Heart right ventricle (tissue), 16 donors: ENCODE data around the gene DNAJB2. TPM values are rescaled to one million over a fixed set of nuclear protein-coding genes. Genes with fewer than 3 reads are reported as not detected.
A peak's percentile ranks its signal among the peaks of the same experiment; 100 is the strongest.

Experiments used
- ATAC-seq, 8 donors: fragments of 200-7000 bp; cut with Tn5 transposase; one replicate each; pipeline ENCODE4 v1.9.1; 2020; ENCODE audit warnings: mild to moderate bottlenecking in 8 of 8, moderate library complexity in 8 of 8, moderate number of reproducible peaks in 1 of 8
- DNase-seq, 2 donors: peaks; one replicate each; pipeline ENCODE4 v3.0.0-alpha.2; 2020
- H3K27ac ChIP-seq, 10 donors: fragments of 200-600 bp; sonication (generic) in 2 of 10; one replicate each; pipeline versions ENCODE4 v1.5.0 to v1.8.0; 2020 to 2022; ENCODE audit warnings: mild to moderate bottlenecking in 3 of 10
- H3K27me3 ChIP-seq, 7 donors: fragments of 200-600 bp; one replicate each; pipeline ENCODE4 v1.8.0; 2021 to 2022; ENCODE audit warnings: mild to moderate bottlenecking in 2 of 7
- H3K36me3 ChIP-seq, 9 donors: fragments of 200-600 bp; sonication (generic) in 1 of 9; one replicate each; pipeline versions ENCODE4 v1.5.0 to v1.8.0; 2020 to 2022; ENCODE audit warnings: mild to moderate bottlenecking in 2 of 9
- H3K4me1 ChIP-seq, 9 donors: fragments of 200-600 bp; sonication (generic) in 1 of 9; one replicate each; pipeline versions ENCODE4 v1.5.0 to v1.8.0; 2020 to 2022; ENCODE audit warnings: mild to moderate bottlenecking in 4 of 9
- H3K4me3 ChIP-seq, 10 donors: fragments of 200-600 bp; sonication (generic) in 2 of 10; one replicate each; pipeline versions ENCODE4 v1.5.0 to v1.8.0; 2020 to 2022; ENCODE audit warnings: mild to moderate bottlenecking in 7 of 10, moderate library complexity in 2 of 10
- H3K9me3 ChIP-seq, 11 donors: fragments of 200-600 bp in 10 of 11; sonication (generic) in 2 of 11; one replicate each; pipeline versions ENCODE4 v1.5.0 to v1.8.0; 2013 to 2022; ENCODE audit warnings: mild to moderate bottlenecking in 2 of 11, control low read depth in 1 of 11, moderate library complexity in 1 of 11
- WGBS, 2 donors: extraction: QIAGEN DNeasy Blood & Tissue Kit; methylation state at CpG; one replicate each; pipeline ENCODE4 v1.1.7; 2013; ENCODE audit warnings: inconsistent platforms in 1 of 2; 5-methylcytosine and 5-hydroxymethylcytosine counted together
- intact Hi-C, 10 donors: fragments of 100-400 bp; cut with DNase I; formaldehyde crosslinking; loops; one replicate each; pipeline versions ENCODE4 v1.11.1 to v1.14.2; 2022
- polyA plus RNA-seq, 2 donors: library from polyadenylated mRNA; stranded (reverse); fragments of 200-250 nt; gene quantifications; one replicate each; pipeline ENCODE4 v1.2.3, GENCODE V29; 2013
- total RNA-seq, 10 donors: library from RNA; stranded (reverse); fragmentation: NEBNext Ultra II Directional in 3 of 10; extraction: Animal tissue kit (Norgen Biotek cat#: 25700) in 3 of 10; gene quantifications; one replicate each; pipeline versions ENCODE4 v1.2.1 to v1.2.4, GENCODE V29; 2021 to 2023
- TF ChIP-seq, protein P1 (sequence below), 9 donors: fragments of 200-600 bp; sonication (generic) in 2 of 9; IDR thresholded peaks; one replicate each; pipeline versions ENCODE4 v1.5.0 to v1.8.0; 2021 to 2022; ENCODE audit warnings: antibody characterized with exemption in 9 of 9, mild to moderate bottlenecking in 5 of 9, moderate library complexity in 1 of 9
- donor health status: Arrhythmogenic right ventricular cardiomyopathy.
- donor health status: ischemic (EF 13 %, LVEDD 7.1; RV severe dilation, severe dysfunction).
- donor health status: healthy with polysubstance abuse.
- donor health status: DM: no; HTN: yes; CAD: no.
- donor health status: DM: no; HTN: no; CAD: no.
- donor health status: ischemic (EF 25% LVEDD 6.9; RV normal size, moderate dysfunction).
- donor health status: ischemic (EF 25% LVEDD 5.7; RV mildly dilated, moderate dysfunction).
- donor health status: healthy.
- donor health status: DM: yes; HTN: yes; CAD: no.
- donor health status: Ischemic cardiomyopathy.
- donor health status: ischemic (EF 35%, LVEDD 5.7; RV mildly dilated, moderate dysfunction).
- donor health status: nonischemic (EF 11% LVEDD 7.7; RV severe dilation, severe dysfunction).
- donor health status: DM: yes; HTN: yes; CAD: no.
- donor health status: PGD.
- donor health status: ischemic (EF 29% LVEDD 5.4; RV normal size, mild dysfunction).
- donor health status: nonischemic (EF 23%, LVEDD 6.1; RV moderate dilation, normal function).

Gene DNAJB2
- total and polyA plus RNA-seq, 12 donors = 55.6 to 148 (median 83.1) TPM

DNA sequence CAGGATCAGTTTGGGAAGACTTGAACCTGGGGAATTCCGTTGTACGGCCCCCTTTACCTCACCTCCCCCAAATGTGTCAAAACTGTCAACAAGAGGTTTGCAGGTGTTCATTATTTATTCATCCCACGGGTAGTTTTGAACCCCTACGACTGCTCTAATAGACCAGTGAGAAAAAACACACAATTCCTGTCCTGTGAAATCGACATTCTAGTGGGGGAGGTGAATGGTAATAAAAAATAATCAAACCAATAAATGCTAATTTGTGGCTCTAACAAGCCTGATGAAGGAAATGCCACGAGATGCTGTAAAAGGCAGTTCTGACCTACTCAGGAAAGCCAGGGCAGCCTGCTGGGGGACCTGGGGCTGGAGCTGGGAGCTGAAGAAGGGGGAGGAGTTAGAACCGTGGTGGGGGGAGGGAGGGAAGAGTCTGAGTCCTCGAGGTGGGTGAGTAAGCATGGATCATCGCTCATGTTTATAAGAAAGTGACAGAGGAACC, 463 bp upstream of the DNAJB2 start:
- TF ChIP-seq, protein P1, sequence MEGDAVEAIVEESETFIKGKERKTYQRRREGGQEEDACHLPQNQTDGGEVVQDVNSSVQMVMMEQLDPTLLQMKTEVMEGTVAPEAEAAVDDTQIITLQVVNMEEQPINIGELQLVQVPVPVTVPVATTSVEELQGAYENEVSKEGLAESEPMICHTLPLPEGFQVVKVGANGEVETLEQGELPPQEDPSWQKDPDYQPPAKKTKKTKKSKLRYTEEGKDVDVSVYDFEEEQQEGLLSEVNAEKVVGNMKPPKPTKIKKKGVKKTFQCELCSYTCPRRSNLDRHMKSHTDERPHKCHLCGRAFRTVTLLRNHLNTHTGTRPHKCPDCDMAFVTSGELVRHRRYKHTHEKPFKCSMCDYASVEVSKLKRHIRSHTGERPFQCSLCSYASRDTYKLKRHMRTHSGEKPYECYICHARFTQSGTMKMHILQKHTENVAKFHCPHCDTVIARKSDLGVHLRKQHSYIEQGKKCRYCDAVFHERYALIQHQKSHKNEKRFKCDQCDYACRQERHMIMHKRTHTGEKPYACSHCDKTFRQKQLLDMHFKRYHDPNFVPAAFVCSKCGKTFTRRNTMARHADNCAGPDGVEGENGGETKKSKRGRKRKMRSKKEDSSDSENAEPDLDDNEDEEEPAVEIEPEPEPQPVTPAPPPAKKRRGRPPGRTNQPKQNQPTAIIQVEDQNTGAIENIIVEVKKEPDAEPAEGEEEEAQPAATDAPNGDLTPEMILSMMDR (IDR thresholded peaks at IDR 0.05) = no peak
- DNase-seq (no peak), ATAC-seq (peak in 7 of 8 donors; percentile 32 to 63 (median 55))
- H3K4me1 ChIP-seq = peaks cover 11 to 64% (median 36%) of the 10 kb centered on the region in 9 donors
- H3K4me3 ChIP-seq = peak overlapping the region; percentile 56 to 96 (median 75)
- peaks cover 0 to 37% (median 26%) of the 10 kb centered on the region in 9 donors for H3K36me3 ChIP-seq
- WGBS, 2 donors = 17% methylated on average over 9 of the region's 9 CpGs
- peak overlapping the region; percentile 91 to 100 (median 98) for H3K27ac ChIP-seq
- intact Hi-C loops = loop anchor here in 6 of 10 donors (1.0 to 5.0 kb wide), 9 partner anchors 16 to 116 kb away; partner anchors contain the start of genes ANKZF1 (in 2 of the 6), ATG9A (in 2 of the 6), TUBA4A (in 2 of the 6) and TUBA4B (in 2 of the 6)
- no peaks in the 10 kb centered on the region for H3K9me3 ChIP-seq
- H3K27me3 ChIP-seq = no peaks in the 10 kb centered on the region

DNA sequence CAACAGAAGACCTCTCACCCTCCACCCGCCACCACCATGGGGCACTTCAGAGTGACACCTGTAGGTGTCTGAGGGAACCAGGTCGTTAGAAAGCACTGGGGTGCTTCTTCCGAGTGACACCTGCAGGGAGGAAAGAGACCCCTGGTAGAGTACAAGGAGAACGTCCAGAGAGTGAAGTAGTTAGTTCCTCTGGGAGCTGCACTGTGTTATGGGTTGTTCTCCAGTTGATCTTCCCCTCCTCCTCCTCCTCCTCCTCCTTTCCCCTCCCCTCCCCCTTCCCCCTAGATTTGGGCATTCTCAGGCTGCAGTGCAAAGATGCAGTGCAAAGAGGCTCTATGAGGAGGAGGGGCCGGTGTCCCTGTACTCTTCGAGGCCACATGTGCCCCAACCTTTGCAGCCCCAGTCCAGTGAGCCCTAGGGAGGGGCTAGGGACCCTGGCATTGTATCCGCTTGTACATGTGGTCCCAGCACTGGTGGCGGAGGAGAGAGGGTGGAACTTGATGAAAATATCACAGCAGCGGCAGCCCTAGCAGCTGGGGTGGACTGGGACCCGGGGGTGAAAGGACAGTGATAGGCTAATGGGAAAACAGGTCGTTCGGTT, 850 bp downstream of the DNAJB2 start:
- Histone ChIP-seq H3K27ac (peak overlapping the region; percentile 91 to 100 (median 98)), H3K27me3 (no peaks in the 10 kb centered on the region), H3K36me3 (peaks cover 0 to 50% (median 39%) of the 10 kb centered on the region in 9 donors), H3K9me3 (no peaks in the 10 kb centered on the region), H3K4me1 (peaks cover 11 to 61% (median 33%) of the 10 kb centered on the region in 9 donors), H3K4me3 (peak overlapping the region; percentile 56 to 96 (median 75))
- no peak for DNase-seq
- intact Hi-C loops = loop anchor here in 5 of 10 donors (1.0 to 5.0 kb wide), 10 partner anchors 14 to 118 kb away; partner anchors contain the start of genes ANKZF1 (in 2 of the 5), ATG9A (in 2 of the 5), TUBA4A (in 2 of the 5) and TUBA4B (in 2 of the 5)
- TF ChIP-seq, protein P1 (IDR thresholded peaks at IDR 0.05) = peak in 2 of 9 donors; percentile 2 to 5
- 39 to 40% methylated on average over 12 of the region's 12 CpGs for WGBS, 2 donors
- ATAC-seq = no peak

DNA sequence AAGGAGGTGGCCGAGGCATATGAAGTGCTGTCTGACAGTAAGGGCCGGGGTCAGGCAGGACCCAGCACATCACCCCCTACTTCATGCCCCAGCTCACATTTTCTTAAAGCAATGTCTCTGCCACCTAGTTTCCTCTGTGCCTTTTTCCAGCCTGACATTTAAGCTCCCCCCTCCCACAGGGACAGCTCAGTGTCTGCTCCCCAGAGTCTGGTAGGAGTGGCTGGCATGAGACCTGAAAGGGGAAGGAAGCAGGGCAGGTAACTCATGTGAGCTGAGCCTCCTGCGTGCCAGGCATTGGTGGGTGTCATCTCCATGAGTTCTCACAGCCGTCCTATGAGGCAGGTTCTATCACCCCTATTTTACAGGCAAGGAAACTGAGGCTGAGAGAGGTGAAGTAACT, 1.5 kb downstream of the DNAJB2 start:
- no peak for DNase-seq
- no peak for ATAC-seq
- 94 to 99% methylated on average over 4 of the region's 4 CpGs for WGBS, 2 donors
- Histone ChIP-seq H3K27me3 (no peaks in the 10 kb centered on the region), H3K27ac (peak overlapping the region in 5 of 10 donors; percentile 97 to 100 (median 99)), H3K4me1 (peaks cover 11 to 64% (median 30%) of the 10 kb centered on the region in 9 donors), H3K36me3 (peaks cover 0 to 56% (median 45%) of the 10 kb centered on the region in 9 donors), H3K4me3 (peak overlapping the region in 2 of 10 donors; percentile 82 to 96), H3K9me3 (no peaks in the 10 kb centered on the region)
- intact Hi-C loops = loop anchor here in 1 of 10 donors (2.0 kb wide), 1 partner anchor 62 kb away; the partner anchor contains the start of gene ABCB6
- TF ChIP-seq, protein P1 (IDR thresholded peaks at IDR 0.05) = no peak

DNA sequence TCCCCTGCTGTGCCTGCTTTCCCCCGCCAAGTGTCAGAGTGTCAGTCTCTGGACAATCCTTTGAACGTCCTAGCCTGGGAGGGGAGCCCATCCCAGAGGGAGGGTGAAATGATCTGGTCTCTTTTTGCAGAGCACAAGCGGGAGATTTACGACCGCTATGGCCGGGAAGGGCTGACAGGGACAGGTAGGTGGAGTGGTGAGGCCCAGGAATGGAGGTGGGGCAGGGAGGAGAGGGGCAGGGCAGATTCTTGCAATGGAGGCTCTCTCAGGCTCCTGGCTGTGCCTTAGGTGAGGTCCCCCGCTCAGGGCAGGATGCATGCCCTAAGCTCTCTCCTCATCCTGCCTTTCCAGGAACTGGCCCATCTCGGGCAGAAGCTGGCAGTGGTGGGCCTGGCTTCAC, 2.4 kb downstream of the DNAJB2 start:
- intact Hi-C loops = loop anchor here in 1 of 10 donors (2.0 kb wide), 1 partner anchor 63 kb away; the partner anchor contains the start of gene ABCB6
- H3K36me3 ChIP-seq = peaks cover 0 to 63% (median 47%) of the 10 kb centered on the region in 9 donors
- no peak for DNase-seq
- peak overlapping the region in 2 of 10 donors; percentile 8 to 65 for H3K27ac ChIP-seq
- H3K4me1 ChIP-seq = peaks cover 11 to 70% (median 30%) of the 10 kb centered on the region in 9 donors
- H3K9me3 ChIP-seq = no peaks in the 10 kb centered on the region
- no peaks in the 10 kb centered on the region for H3K27me3 ChIP-seq
- ATAC-seq = no peak
- 81 to 92% methylated on average over 8 of the region's 8 CpGs for WGBS, 2 donors
- no peak overlapping the region for H3K4me3 ChIP-seq
- TF ChIP-seq, protein P1 (IDR thresholded peaks at IDR 0.05) = no peak
